Measurements from ENCODE around the gene UNC5CL. TPM values are rescaled to one million over a fixed set of nuclear protein-coding genes. Genes with fewer than 3 reads are reported as not detected.

The UNC5CL gene
- total and polyA plus RNA-seq, 2 of the 4 experiments (the other 2 are of a cell fraction), result not detected

DNA sequence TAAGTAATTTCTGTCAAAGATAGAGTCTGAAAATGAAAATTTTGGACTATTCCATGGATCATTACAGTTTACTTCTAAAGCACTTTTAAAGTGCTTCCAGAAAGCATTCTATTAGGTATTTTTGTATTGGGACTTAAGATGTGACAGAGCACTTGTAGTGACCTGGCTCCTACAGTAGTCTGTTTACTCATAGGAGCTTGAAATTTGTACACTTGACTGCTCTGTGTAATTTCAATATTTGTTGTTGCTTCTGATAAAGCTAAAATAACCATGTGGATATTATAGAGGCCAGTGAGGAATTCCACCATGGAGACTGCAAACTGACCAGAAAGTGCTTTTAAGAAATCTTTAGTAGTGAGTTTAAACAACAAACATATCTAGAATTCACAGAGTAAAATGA is 44.1 kb upstream of the UNC5CL start:
- TF ChIP-seq RAD21 (IDR thresholded peaks at IDR 0.05; ENCODE audit: low read length), result no peak
- no peak for TF ChIP-seq RCOR1 (IDR thresholded peaks at IDR 0.05; ENCODE audit: insufficient replicate concordance, low read length)
- no peak for TF ChIP-seq CEBPB (IDR thresholded peaks at IDR 0.05; ENCODE audit: low read depth, low read length)
- TF ChIP-seq FOS (IDR thresholded peaks at IDR 0.05; ENCODE audit: low read depth, low read length), result no peak
- no TSS peak for BruUV-seq (replicated peaks)
- H2BK15ac ChIP-seq (ENCODE audit: low read depth, low read length), result no peak overlapping the region
- no peak overlapping the region for H3K27ac ChIP-seq (ENCODE audit: insufficient read depth, low read length)
- H2AK5ac ChIP-seq (ENCODE audit: low read depth, low read length), result no peak overlapping the region
- H3K9me3 ChIP-seq (ENCODE audit: control insufficient read depth, insufficient read depth, low read length), result no peaks in the 10 kb centered on the region
- H2AK9ac ChIP-seq (replicated peaks; ENCODE audit: low read depth, low read length, poor library complexity), result no peak overlapping the region
- no peak overlapping the region for H4K5ac ChIP-seq (ENCODE audit: low read depth, low read length)
- no peak overlapping the region for H2BK5ac ChIP-seq (ENCODE audit: low read depth, low read length, poor library complexity, severe bottlenecking)
- H3K4ac ChIP-seq (ENCODE audit: low read depth, low read length), result no peak overlapping the region
- ATAC-seq (ENCODE audit: low read depth) (no peak), DNase-seq (no peak)
- no peak overlapping the region for H3K14ac ChIP-seq (replicated peaks; ENCODE audit: low read depth, low read length)
- H3K4me1 ChIP-seq (ENCODE audit: control insufficient read depth, insufficient read depth, low read length), result no peaks in the 10 kb centered on the region
- H2BK20ac ChIP-seq (ENCODE audit: low read depth, low read length), result no peak overlapping the region
- in situ Hi-C loops (cut with MboI; ENCODE audit: low sequenced_read_pairs), result no loop called here
- ChIA-PET CTCF (no interaction called here), POLR2A (ENCODE audit: unreplicated experiment) (no interaction called here)
- H3K9ac ChIP-seq (ENCODE audit: low read depth, low read length), result no peak overlapping the region
- no peak overlapping the region for H4K91ac ChIP-seq (ENCODE audit: insufficient read depth, low read depth, low read length)
- H3K18ac ChIP-seq (ENCODE audit: low read depth, low read length), result no peak overlapping the region
- H2BK120ac ChIP-seq (ENCODE audit: low read depth, low read length), result no peak overlapping the region
- H3K4me3 ChIP-seq (ENCODE audit: insufficient read depth, low read depth, low read length), result no peak overlapping the region
- no peaks in the 10 kb centered on the region for H3K9me1 ChIP-seq (ENCODE audit: insufficient read depth, low read length)
- H3K36me3 ChIP-seq (ENCODE audit: control insufficient read depth, insufficient read depth, low read length), result peaks cover 14% of the 10 kb centered on the region
- no peak overlapping the region for H2AFZ ChIP-seq (replicated peaks; ENCODE audit: low read length, poor library complexity)
- intact Hi-C loops (cut with micrococcal nuclease), result no loop called here
- H4K8ac ChIP-seq (ENCODE audit: low read depth in 2 of 2, low read length in 2 of 2), result no peak overlapping the region
- no peak overlapping the region for H3K56ac ChIP-seq (ENCODE audit: extremely low read depth, insufficient read depth, low read length)
- peaks cover 17 to 22% of the 10 kb centered on the region in 2 experiments for H3K79me1 ChIP-seq (ENCODE audit: low read depth in 1 of 2, low read length in 2 of 2)
- H3K27me3 ChIP-seq (ENCODE audit: control insufficient read depth, insufficient read depth, low read length), result no peaks in the 10 kb centered on the region
- H3K4me2 ChIP-seq (ENCODE audit: low read depth, low read length), result no peak overlapping the region
- H4K20me1 ChIP-seq (ENCODE audit: insufficient read depth, low read length), result no peaks in the 10 kb centered on the region
- H3K23ac ChIP-seq (ENCODE audit: low read depth, low read length), result no peak overlapping the region
- dilution Hi-C loops (cut with HindIII; ENCODE audit: low sequenced_read_pairs, unreplicated experiment), result no loop called here

Data from IMR-90 (cell line).